T-helper 1 cell (primary cell): ENCODE data around the gene WDR26.
A peak's percentile ranks its signal among the peaks of the same experiment; 100 is the strongest.

Source experiments
- DNase-seq, 5 donors: peaks; one replicate each; pipeline ENCODE4 v3.0.0-alpha.2; 2012 to 2020

WDR26 gene

GRCh38 chr1:224348137-224348536 is 86.5 kb downstream of the WDR26 start:
- DNase-seq: no peak

- DNase-seq: no peak
Measured at GRCh38 chr1:224343679-224344078, 90.9 kb downstream of the WDR26 start.

GRCh38 chr1:224340453-224341384 is 93.9 kb downstream of the WDR26 start:
- peak in 3 of 5 donors; percentile 10 to 52 (median 19) for DNase-seq

- no peak for DNase-seq
Measured at GRCh38 chr1:224339442-224340033, 95.1 kb downstream of the WDR26 start.

DNA sequence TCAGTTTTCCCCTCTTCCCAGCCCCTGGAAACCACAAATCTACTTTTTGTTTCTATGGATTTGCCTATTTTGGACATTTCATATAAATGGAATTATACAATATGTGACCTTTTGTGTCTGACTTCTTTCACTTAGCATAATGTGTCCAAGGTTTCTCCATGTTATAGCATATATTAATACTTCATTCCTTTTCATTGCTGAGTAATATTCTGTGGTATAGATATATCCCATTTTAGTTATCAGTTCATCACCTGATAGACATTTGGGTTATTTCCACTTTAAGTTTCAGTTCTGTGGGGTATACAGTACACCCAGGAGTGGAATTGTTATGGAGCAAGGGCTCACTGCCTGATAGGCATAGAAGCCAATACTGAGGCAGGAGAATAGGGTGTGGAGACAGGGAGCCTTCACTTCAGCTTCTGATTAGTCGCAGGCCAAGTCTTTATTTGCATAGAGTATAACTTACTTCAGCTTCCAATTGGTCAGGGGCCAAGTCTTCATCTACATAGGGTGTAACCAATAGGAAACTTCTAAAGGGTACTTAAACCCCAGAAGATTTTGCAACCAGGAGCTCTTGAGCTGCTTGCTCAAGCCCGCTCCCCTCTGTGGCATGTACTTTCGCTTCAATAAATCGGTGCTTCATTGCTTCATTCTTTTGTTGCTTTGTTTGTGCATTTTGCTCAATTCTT is 96.3 kb downstream of the WDR26 start:
- no peak for DNase-seq
